Lower leg skin (tissue), 4 donors: Measurements from ENCODE around the gene MYH4. TPM values are rescaled to one million over a fixed set of nuclear protein-coding genes. Genes with fewer than 3 reads are reported as not detected.

Source experiments
- DNase-seq, 2 donors: peaks; one replicate each; pipeline ENCODE4 v3.0.0-alpha.2; 2019; ENCODE audit warnings: low spot score in 2 of 2
- H3K4me3 ChIP-seq: fragments of 200-600 bp; sonication (generic); 2 replicates; pipeline ENCODE4 v1.5.1; 2017; ENCODE audit warnings: mild to moderate bottlenecking, low read depth; ENCODE audit not compliant: poor library complexity, severe bottlenecking
- CTCF ChIP-seq, 3 donors: fragments of 450-650 bp; IDR thresholded peaks; one replicate each; pipeline ENCODE4 v1.5.1; 2016; ENCODE audit warnings: antibody characterized with exemption in 3 of 3, mild to moderate bottlenecking in 3 of 3, moderate library complexity in 2 of 3
- POLR2A ChIP-seq, 2 donors: fragments of 450-650 bp; IDR thresholded peaks; one replicate each; pipeline ENCODE4 v1.6.1; 2016 to 2017; ENCODE audit warnings: antibody characterized with exemption in 2 of 2, mild to moderate bottlenecking in 1 of 2, moderate library complexity in 1 of 2
- WGBS, 2 donors: methylation state at CpG; one replicate each; pipeline ENCODE4 v1.1.5; 2018; 5-methylcytosine and 5-hydroxymethylcytosine counted together
- intact Hi-C: fragments of 100-400 bp; cut with DNase I; formaldehyde crosslinking; loops from one replicate; pipeline ENCODE4 v1.15.0; 2023; ENCODE audit warnings: low total_unique reads
- total RNA-seq, 4 donors: library from RNA; depleted of rRNA; stranded (reverse); fragments of >200 nt; gene quantifications; one replicate each; pipeline ENCODE4 v1.1.0, GENCODE V29; 2016

The MYH4 gene
- total RNA-seq, 4 donors from 2014 or later, result not detected

GRCh38 chr17:10421900-10422542, 47.3 kb downstream of the MYH4 start, which contains the start of gene MYH8:
MYH8 (minus strand) TSS chr17:10421950; CDS start chr17:10420227, 1,723 bp downstream.
- DNase-seq, result no peak
- WGBS, 2 donors, result 75 to 76% methylated on average over 7 of the region's 7 CpGs

GRCh38 chr17:10421211-10421610, 48.1 kb downstream of the MYH4 start:
- TF ChIP-seq POLR2A (IDR thresholded peaks at IDR 0.05), result no peak
- WGBS, 2 donors, result 61 to 71% methylated on average over 2 of the region's 2 CpGs
- H3K4me3 ChIP-seq, result no peak overlapping the region
- DNase-seq, result no peak
- intact Hi-C loops, result no loop called here

More at GRCh38 chr17:10421900-10422542, 47.3 kb downstream of the MYH4 start, which contains the start of gene MYH8:
- no peak for TF ChIP-seq POLR2A (IDR thresholded peaks at IDR 0.05)
- TF ChIP-seq CTCF (IDR thresholded peaks at IDR 0.05), result no peak
- H3K4me3 ChIP-seq, result no peak within 1 kb of the TSS
- intact Hi-C loops, result no loop called here

GRCh38 chr17:10420811-10421210, 48.5 kb downstream of the MYH4 start:
- intact Hi-C loops, result no loop called here
- 65 to 73% methylated on average over 2 of the region's 2 CpGs for WGBS, 2 donors
- no peak overlapping the region for H3K4me3 ChIP-seq
- DNase-seq, result no peak
- no peak for TF ChIP-seq CTCF (IDR thresholded peaks at IDR 0.05)
- no peak for TF ChIP-seq POLR2A (IDR thresholded peaks at IDR 0.05)

GRCh38 chr17:10417431-10417830, 51.9 kb downstream of the MYH4 start:
- 61 to 63% methylated on average over 3 of the region's 3 CpGs for WGBS, 2 donors
- no peak overlapping the region for H3K4me3 ChIP-seq
- TF ChIP-seq CTCF (IDR thresholded peaks at IDR 0.05) (no peak), POLR2A (IDR thresholded peaks at IDR 0.05) (no peak)
- intact Hi-C loops, result no loop called here
- no peak for DNase-seq

GRCh38 chr17:10415161-10415560, 54.2 kb downstream of the MYH4 start:
- no peak for TF ChIP-seq POLR2A (IDR thresholded peaks at IDR 0.05)
- TF ChIP-seq CTCF (IDR thresholded peaks at IDR 0.05), result no peak
- WGBS, 2 donors, result 78 to 79% methylated on average over 4 of the region's 4 CpGs
- intact Hi-C loops, result no loop called here
- no peak overlapping the region for H3K4me3 ChIP-seq
- DNase-seq, result no peak

- intact Hi-C loops, result no loop called here
- TF ChIP-seq CTCF (IDR thresholded peaks at IDR 0.05), result no peak
- TF ChIP-seq POLR2A (IDR thresholded peaks at IDR 0.05), result no peak
- no peak overlapping the region for H3K4me3 ChIP-seq
- no peak for DNase-seq
Measured at GRCh38 chr17:10403589-10403988, 65.8 kb downstream of the MYH4 start.
